Measurements from ENCODE around the gene CTNNBIP1. TPM values are rescaled to one million over a fixed set of nuclear protein-coding genes. Genes with fewer than 3 reads are reported as not detected.
A peak's percentile ranks its signal among the peaks of the same experiment; 100 is the strongest.

CTNNBIP1 gene
- total and polyA plus RNA-seq, 9 of the 15 experiments (the other 6 are each of a cell fraction or from before 2014, with no cell fraction given), result 0.65 to 29.2 (median 14.7) TPM

DNA sequence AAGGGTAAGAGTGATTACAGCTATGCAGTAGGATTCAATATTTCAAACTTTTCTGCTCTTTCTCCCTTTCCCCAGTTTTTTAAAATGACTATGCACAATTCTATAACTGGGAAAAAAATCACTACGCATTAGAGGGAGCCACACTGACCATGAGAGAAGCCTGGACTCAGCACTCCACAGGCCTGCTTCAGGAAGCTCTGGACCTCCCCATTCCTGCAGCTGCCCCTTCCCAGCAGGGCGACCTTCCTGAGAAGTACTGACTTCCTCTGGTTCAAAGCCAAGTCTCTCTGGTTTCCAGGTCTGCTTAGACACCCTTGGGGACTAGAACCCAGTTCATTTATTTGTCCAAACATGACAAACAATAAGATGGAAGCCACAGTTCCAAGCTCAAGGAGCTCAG, 44.3 kb downstream of the CTNNBIP1 start:
- no peak overlapping the region for H2AFZ ChIP-seq (ENCODE audit: low read depth, low read length)
- CTCF ChIA-PET (ENCODE audit: low intra/inter-chr PET ratio), result interaction anchor here (1.4 to 4.7 kb wide), 2 partner anchors 80 to 239 kb away, joined by 5 to 86 read pairs; no protein-coding TSS in a partner anchor
- H3K4me1 ChIP-seq (replicated peaks in 1 of 2; ENCODE audit: control insufficient read depth in 2 of 2, insufficient read depth in 2 of 2, low read length in 2 of 2), result peaks cover 0 to 18% of the 10 kb centered on the region in 2 experiments; a peak in 2 of 5 replicates
- POLR2A ChIA-PET, result interaction anchor here (0.5 to 0.6 kb wide), 2 partner anchors 177 to 198 kb away, joined by 3 read pairs; no protein-coding TSS in a partner anchor
- TF ChIP-seq, protein P1, sequence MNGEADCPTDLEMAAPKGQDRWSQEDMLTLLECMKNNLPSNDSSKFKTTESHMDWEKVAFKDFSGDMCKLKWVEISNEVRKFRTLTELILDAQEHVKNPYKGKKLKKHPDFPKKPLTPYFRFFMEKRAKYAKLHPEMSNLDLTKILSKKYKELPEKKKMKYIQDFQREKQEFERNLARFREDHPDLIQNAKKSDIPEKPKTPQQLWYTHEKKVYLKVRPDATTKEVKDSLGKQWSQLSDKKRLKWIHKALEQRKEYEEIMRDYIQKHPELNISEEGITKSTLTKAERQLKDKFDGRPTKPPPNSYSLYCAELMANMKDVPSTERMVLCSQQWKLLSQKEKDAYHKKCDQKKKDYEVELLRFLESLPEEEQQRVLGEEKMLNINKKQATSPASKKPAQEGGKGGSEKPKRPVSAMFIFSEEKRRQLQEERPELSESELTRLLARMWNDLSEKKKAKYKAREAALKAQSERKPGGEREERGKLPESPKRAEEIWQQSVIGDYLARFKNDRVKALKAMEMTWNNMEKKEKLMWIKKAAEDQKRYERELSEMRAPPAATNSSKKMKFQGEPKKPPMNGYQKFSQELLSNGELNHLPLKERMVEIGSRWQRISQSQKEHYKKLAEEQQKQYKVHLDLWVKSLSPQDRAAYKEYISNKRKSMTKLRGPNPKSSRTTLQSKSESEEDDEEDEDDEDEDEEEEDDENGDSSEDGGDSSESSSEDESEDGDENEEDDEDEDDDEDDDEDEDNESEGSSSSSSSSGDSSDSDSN (IDR thresholded peaks at IDR 0.05; ENCODE audit: borderline replicate concordance in 1 of 2, low read depth in 2 of 2, low read length in 2 of 2), result 0 out of 4 replicates have a peak, but pooled peaks of 1 of the 2 experiments have one; percentile 41
- no peak for TF ChIP-seq NFXL1 (CRISPR knock-in tag; IDR thresholded peaks at IDR 0.05)
- intact Hi-C loops (cut with micrococcal nuclease), result loop anchor here (5.0 to 10.0 kb wide), 2 partner anchors 143 to 371 kb away; no protein-coding TSS in a partner anchor
- H3K4me2 ChIP-seq (ENCODE audit: insufficient read depth, low read length), result no peak overlapping the region
- 33% methylated on average over 2 of the region's 2 CpGs for WGBS (ENCODE audit: insufficient coverage, low coverage, missing lambda C conversion rate)
- no peak overlapping the region for H3K4me3 ChIP-seq
- ATAC-seq (no peak), FAIRE-seq (peak; percentile 29), DNase-seq (ENCODE audit: extremely low read depth in 1 of 4, low spot score in 3 of 4) (no peak)
- no peak overlapping the region for H3K9ac ChIP-seq (ENCODE audit: insufficient read depth in 1 of 2, low read depth in 2 of 2, low read length in 2 of 2)
- peaks cover 17% of the 10 kb centered on the region for H4K20me1 ChIP-seq (replicated peaks; ENCODE audit: control insufficient read depth, insufficient read depth, low read length)
- H3K79me2 ChIP-seq (ENCODE audit: control insufficient read depth, insufficient read depth, low read length), result no peaks in the 10 kb centered on the region
- H3K9me1 ChIP-seq (ENCODE audit: control insufficient read depth, insufficient read depth, low read length), result no peaks in the 10 kb centered on the region
- in situ Hi-C loops (cut with MboI), result loop anchor here (5.0 kb wide), 2 partner anchors 78 to 238 kb away; no protein-coding TSS in a partner anchor
- H3K36me3 ChIP-seq (ENCODE audit: control insufficient read depth, insufficient read depth, low read length), result peaks cover 4% of the 10 kb centered on the region; the same call in 1 of the 3 replicates
- H3K27me3 ChIP-seq (ENCODE audit: control insufficient read depth in 2 of 2, insufficient read depth in 2 of 2, low read length in 2 of 2), result no peaks in the 10 kb centered on the region
- H3K27ac ChIP-seq (ENCODE audit: extremely low read depth, low read depth, low read length), result no peak overlapping the region
- H3K9me3 ChIP-seq (replicated peaks; ENCODE audit: control insufficient read depth, insufficient read depth, low read depth, low read length), result no peaks in the 10 kb centered on the region
- BruUV-seq (replicated peaks), result no TSS peak
